Epithelial cell of proximal tubule (primary cell): ENCODE data around the gene GOLT1B. TPM values are rescaled to one million over a fixed set of nuclear protein-coding genes. Genes with fewer than 3 reads are reported as not detected.

ENCODE experiments used
- DNase-seq: peaks from one replicate; pipeline ENCODE4 v3.0.0-alpha.2; 2011; ENCODE audit warnings: low read depth
- H3K4me3 ChIP-seq: 2 replicates; pipeline ENCODE4 v1.5.1; 2011; ENCODE audit warnings: low read depth, mild to moderate bottlenecking, low read length
- CTCF ChIP-seq: conservative IDR thresholded peaks from 2 replicates; pipeline ENCODE4 v1.5.1; 2012; ENCODE audit warnings: low read depth, mild to moderate bottlenecking, low read length
- total RNA-seq: library from RNA; depleted of rRNA; stranded (reverse); fragments of >200 nt; gene quantifications from 2 replicates; pipeline ENCODE4 v1.2.3, GENCODE V29; 2015

GOLT1B gene
- total RNA-seq, 1 donor from 2014 or later, result 40.0 TPM

GRCh38 chr12:21547437-21547836 is 45.8 kb downstream of the GOLT1B start:
- TF ChIP-seq CTCF, result no peak
- no peak overlapping the region for H3K4me3 ChIP-seq
- no peak for DNase-seq

GRCh38 chr12:21551841-21552465 is 50.4 kb downstream of the GOLT1B start:
- no peak for TF ChIP-seq CTCF
- no peak overlapping the region for H3K4me3 ChIP-seq
- DNase-seq, result no peak

GRCh38 chr12:21552635-21553328 is 51.2 kb downstream of the GOLT1B start:
- DNase-seq, result no peak
- TF ChIP-seq CTCF, result no peak
- no peak overlapping the region for H3K4me3 ChIP-seq

GRCh38 chr12:21553329-21553675 is 51.7 kb downstream of the GOLT1B start:
- no peak for DNase-seq
- TF ChIP-seq CTCF, result no peak
- H3K4me3 ChIP-seq, result no peak overlapping the region

GRCh38 chr12:21558100-21558679 is 56.6 kb downstream of the GOLT1B start:
- no peak overlapping the region for H3K4me3 ChIP-seq
- no peak for TF ChIP-seq CTCF
- no peak for DNase-seq

GRCh38 chr12:21559855-21560569 is 58.4 kb downstream of the GOLT1B start:
- TF ChIP-seq CTCF, result no peak
- no peak overlapping the region for H3K4me3 ChIP-seq
- peak; percentile 80 for DNase-seq
